H1 (cell line): ENCODE results near the gene MAML1. TPM values are rescaled to one million over a fixed set of nuclear protein-coding genes. Genes with fewer than 3 reads are reported as not detected.

Experiments used
- CTCF ChIA-PET: fragments of 300-600 bp; sonication (Branson Sonifier 250); formaldehyde crosslinking; loops from one replicate; lab custom pipeline; 2021; ENCODE audit not compliant: partially characterized antibody; lab: Charles Lee
- POLR2A ChIA-PET: fragments of 300-600 bp; sonication (Branson Sonifier 250); formaldehyde crosslinking; loops from one replicate; lab custom pipeline; 2021; ENCODE audit warnings: inconsistent platforms; ENCODE audit not compliant: partially characterized antibody; lab: Charles Lee
- DNase-seq, 2 experiments: peaks; one replicate each; pipeline versions ENCODE4 v3.0.0 to v3.0.0-alpha.2; 2010 to 2022; ENCODE audit warnings: low spot score in 2 of 2, low read depth in 1 of 2, mixed read lengths in 1 of 2
- FAIRE-seq: peaks from 2 replicates; lab custom pipeline; 2011; peaks lifted over from hg19 to GRCh38; lab: Jason Lieb, UNC
- H2AFZ ChIP-seq: 2 replicates; pipeline ENCODE4 v1.8.1; 2012; ENCODE audit warnings: low read length, inconsistent platforms
- H2AK5ac ChIP-seq: 2 replicates; pipeline ENCODE4 v1.6.1; 2013; ENCODE audit warnings: low read depth, low read length
- H2BK120ac ChIP-seq: replicated peaks from 2 replicates; pipeline ENCODE3; 2013; ENCODE audit warnings: low read depth, low read length, inconsistent platforms
- H2BK12ac ChIP-seq: 2 replicates; pipeline ENCODE4 v1.6.1; 2013; ENCODE audit warnings: low read depth, low read length
- H2BK15ac ChIP-seq: 2 replicates; pipeline ENCODE4 v1.6.1; 2013; ENCODE audit warnings: low read length
- H2BK20ac ChIP-seq: 2 replicates; pipeline ENCODE4 v1.6.1; 2013; ENCODE audit warnings: low read length
- H2BK5ac ChIP-seq: 2 replicates; pipeline ENCODE4 v1.6.1; 2013; ENCODE audit warnings: low read depth, low read length
- H3K14ac ChIP-seq: 2 replicates; pipeline ENCODE4 v1.6.1; 2013; ENCODE audit warnings: inconsistent platforms; ENCODE audit not compliant: insufficient read length
- H3K18ac ChIP-seq: 2 replicates; pipeline ENCODE4 v1.6.1; 2013; ENCODE audit warnings: low read length; ENCODE audit errors: extremely low read depth
- H3K23ac ChIP-seq: 2 replicates; pipeline ENCODE4 v1.6.1; 2013; ENCODE audit warnings: inconsistent platforms; ENCODE audit not compliant: insufficient read length
- H3K23me2 ChIP-seq: 2 replicates; pipeline ENCODE4 v1.6.1; 2013; ENCODE audit warnings: low read depth, low read length
- H3K27ac ChIP-seq: 2 replicates; pipeline ENCODE4 v1.6.1; 2011; ENCODE audit warnings: low read depth, low read length, inconsistent platforms
- H3K27me3 ChIP-seq, 4 experiments: replicated peaks in 1 of 4; 1 replicate in 1 of 4; 2 replicates in 3 of 4; pipeline versions ENCODE4 v1.6.1 to v1.8.1; 2011 to 2013; ENCODE audit warnings: low read length in 3 of 4, mild to moderate bottlenecking in 3 of 4, inconsistent platforms in 2 of 4, mixed read lengths in 2 of 4, moderate library complexity in 1 of 4; ENCODE audit not compliant: control insufficient read depth in 3 of 4, insufficient read depth in 3 of 4; ENCODE audit errors: extremely low read depth in 1 of 4
- H3K36me3 ChIP-seq, 4 experiments: 2 replicates each; pipeline versions ENCODE4 v1.6.1 to v1.8.1; 2011 to 2013; ENCODE audit warnings: mild to moderate bottlenecking in 4 of 4, low read length in 3 of 4, moderate library complexity in 2 of 4, control low read depth in 1 of 4, inconsistent platforms in 1 of 4; ENCODE audit not compliant: insufficient read depth in 4 of 4, control insufficient read depth in 2 of 4
- H3K4ac ChIP-seq: replicated peaks from 2 replicates; pipeline ENCODE3; 2013; ENCODE audit warnings: low read length, low read depth, mixed read lengths, inconsistent platforms; ENCODE audit not compliant: insufficient read length
- H3K4me1 ChIP-seq, 4 experiments: replicated peaks in 1 of 4; 1 replicate in 1 of 4; 2 replicates in 3 of 4; pipeline versions ENCODE4 v1.6.1 to v1.8.1; 2011 to 2013; ENCODE audit warnings: low read length in 3 of 4, inconsistent platforms in 2 of 4, mixed read lengths in 1 of 4; ENCODE audit not compliant: insufficient read depth in 4 of 4, control insufficient read depth in 3 of 4
- H3K4me2 ChIP-seq, 2 experiments: 2 replicates each; pipeline versions ENCODE4 v1.6.1 to v1.8.1; 2011 to 2013; ENCODE audit warnings: low read depth in 2 of 2, low read length in 2 of 2, control low read depth in 1 of 2, inconsistent platforms in 1 of 2, mild to moderate bottlenecking in 1 of 2; ENCODE audit not compliant: insufficient read depth in 1 of 2
- H3K4me3 ChIP-seq, 4 experiments: fragments of 200-600, 300-600 bp in 1 of 4; sonication (generic), shearing (Covaris generic), sonication (Bioruptor Twin) in 1 of 4; 2 replicates each; pipeline versions ENCODE4 v1.5.1 to v1.8.1; 2011 to 2016; ENCODE audit warnings: low read length in 4 of 4, low read depth in 3 of 4, control low read depth in 2 of 4, inconsistent platforms in 2 of 4, mild to moderate bottlenecking in 2 of 4, mixed read lengths in 1 of 4, moderate library complexity in 1 of 4; ENCODE audit not compliant: insufficient read depth in 2 of 4; ENCODE audit errors: extremely low read depth in 1 of 4
- H3K56ac ChIP-seq: replicated peaks from 2 replicates; pipeline ENCODE3; 2013; ENCODE audit warnings: low read depth, mild to moderate bottlenecking, mixed read lengths, low read length, inconsistent platforms; ENCODE audit not compliant: insufficient read length
- H3K79me1 ChIP-seq: 2 replicates; pipeline ENCODE4 v1.6.1; 2013; ENCODE audit warnings: low read depth, low read length, control low read depth
- H3K79me2 ChIP-seq, 2 experiments: 2 replicates each; pipeline versions ENCODE4 v1.6.1 to v1.8.1; 2012 to 2013; ENCODE audit warnings: low read length in 2 of 2, mild to moderate bottlenecking in 2 of 2, inconsistent platforms in 1 of 2; ENCODE audit not compliant: insufficient read depth in 2 of 2, control insufficient read depth in 1 of 2
- H3K9ac ChIP-seq, 4 experiments: replicated peaks in 1 of 4; 1 replicate in 1 of 4; 2 replicates in 3 of 4; pipeline versions ENCODE4 v1.6.1 to v1.8.1; 2011 to 2013; ENCODE audit warnings: low read depth in 3 of 4, low read length in 3 of 4, control low read depth in 2 of 4, mild to moderate bottlenecking in 2 of 4, moderate library complexity in 2 of 4, inconsistent platforms in 1 of 4; ENCODE audit errors: extremely low read depth in 1 of 4
- H3K9me3 ChIP-seq, 2 experiments: 2 replicates each; pipeline versions ENCODE4 v1.6.1 to v1.8.1; 2012 to 2013; ENCODE audit warnings: mild to moderate bottlenecking in 2 of 2, moderate library complexity in 2 of 2, control low read depth in 1 of 2, inconsistent platforms in 1 of 2, low read depth in 1 of 2, low read length in 1 of 2, mixed read lengths in 1 of 2; ENCODE audit not compliant: insufficient read depth in 2 of 2
- H4K20me1 ChIP-seq, 2 experiments: replicated peaks in 1 of 2; 2 replicates each; pipeline versions ENCODE3 to v1.8.1; 2011 to 2013; ENCODE audit warnings: inconsistent platforms in 2 of 2, low read length in 2 of 2, mild to moderate bottlenecking in 1 of 2; ENCODE audit not compliant: insufficient read depth in 2 of 2, control insufficient read depth in 1 of 2
- H4K5ac ChIP-seq: 2 replicates; pipeline ENCODE4 v1.6.1; 2013; ENCODE audit warnings: low read length, low read depth, mixed read lengths, inconsistent platforms; ENCODE audit not compliant: insufficient read length
- H4K8ac ChIP-seq: 2 replicates; pipeline ENCODE4 v1.8.0; 2013; ENCODE audit warnings: mild to moderate bottlenecking, moderate library complexity, low read length, inconsistent platforms; ENCODE audit not compliant: insufficient read depth; ENCODE audit errors: extremely low read depth
- H4K91ac ChIP-seq: replicated peaks from 2 replicates; pipeline ENCODE3; 2013; ENCODE audit warnings: low read length, mixed read lengths, inconsistent platforms; ENCODE audit not compliant: insufficient read length
- GABPA ChIP-seq: IDR thresholded peaks from 2 replicates; pipeline ENCODE4 v1.6.1; 2011; ENCODE audit warnings: mild to moderate bottlenecking, low read length, moderate library complexity, borderline replicate concordance; ENCODE audit not compliant: insufficient read depth
- KDM4A ChIP-seq: IDR thresholded peaks from one replicate; pipeline ENCODE4 v1.7.1; 2012; ENCODE audit warnings: low read depth, mild to moderate bottlenecking, moderate library complexity, low read length, inconsistent platforms; ENCODE audit not compliant: severe bottlenecking
- TAF1 ChIP-seq: IDR thresholded peaks from 2 replicates; pipeline ENCODE4 v1.6.1; 2011; ENCODE audit warnings: mild to moderate bottlenecking, low read depth, low read length
- TCF12 ChIP-seq: IDR thresholded peaks from 2 replicates; pipeline ENCODE4 v1.6.1; 2011; ENCODE audit warnings: low read depth, mild to moderate bottlenecking, low read length
- WGBS, 2 experiments: shearing (Covaris generic) in 1 of 2; methylation state at CpG; one replicate each; pipeline versions ENCODE4 v1.1.6 to v1.1.7; 2013 to 2015; ENCODE audit warnings: low lambda C conversion rate in 2 of 2, mixed read lengths in 2 of 2, inconsistent platforms in 1 of 2, low coverage in 1 of 2, missing lambda C conversion rate in 1 of 2; ENCODE audit not compliant: insufficient replicate concordance in 2 of 2, insufficient coverage in 1 of 2, insufficient read length in 1 of 2; ENCODE audit errors: extremely low coverage in 1 of 2, missing lambda C conversion rate in 1 of 2; 5-methylcytosine and 5-hydroxymethylcytosine counted together
- polyA plus RNA-seq, 7 experiments: library from polyadenylated mRNA; depleted of rRNA in 3 of 7; stranded (reverse) in 5 of 7; unstranded in 2 of 7; fragments of >200 nt in 5 of 7; fragments of 200-250 nt in 2 of 7; gene quantifications; 1 replicate in 5 of 7; 2 replicates in 1 of 7; 4 replicates in 1 of 7; pipeline versions ENCODE4 v1.2.1 to v1.2.3, GENCODE V29; 2011 to 2013; ENCODE audit warnings: missing spikeins in 2 of 7, mixed read lengths in 2 of 7
- total RNA-seq: library from RNA; stranded (reverse); fragmentation: NEBNext Ultra II Directional; extraction: Animal tissue kit (Norgen Biotek cat#: 25700); gene quantifications from 2 replicates; pipeline ENCODE4 v1.2.1, GENCODE V29; 2021

MAML1 gene
- total and polyA plus RNA-seq, 2 of the 8 experiments (the other 6 are each of a cell fraction or from before 2014, with no cell fraction given): 17.1 to 41.9 TPM

DNA sequence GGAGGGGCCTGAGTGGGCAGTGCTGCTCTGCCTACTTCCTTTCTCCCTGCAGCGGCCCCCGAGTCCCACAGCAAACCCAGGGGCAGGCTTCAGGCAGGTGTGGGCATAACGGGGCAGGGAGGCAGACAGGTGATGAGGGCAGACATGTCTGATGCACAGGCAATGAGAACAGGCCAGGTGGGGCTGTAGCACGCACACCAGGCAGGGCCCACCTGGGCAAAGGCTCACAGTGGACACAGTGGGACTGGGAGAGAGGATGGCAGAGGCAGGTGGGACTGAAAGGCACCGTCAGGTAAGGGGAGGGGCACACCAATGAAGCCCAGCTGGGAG lies 67.0 kb downstream of the MAML1 start:
- Histone ChIP-seq H3K9ac (no peak overlapping the region), H3K79me1 (peaks cover 6% of the 10 kb centered on the region; the same call in 1 of the 2 replicates), H3K4me1 (peaks cover 0 to 32% (median 30%) of the 10 kb centered on the region in 4 experiments; a peak in 6 of 7 replicates), H3K23ac (no peak overlapping the region), H3K27me3 (no peaks in the 10 kb centered on the region), H3K9me3 (no peaks in the 10 kb centered on the region), H2BK15ac (no peak overlapping the region), H4K8ac (no peak overlapping the region), H3K23me2 (peaks cover 7% of the 10 kb centered on the region), H3K14ac (no peak overlapping the region), H3K4me3 (no peak overlapping the region), H3K4ac (no peak overlapping the region), H4K5ac (no peak overlapping the region), H4K91ac (no peak overlapping the region), H3K36me3 (peaks cover 12 to 31% (median 27%) of the 10 kb centered on the region in 4 experiments), H3K27ac (no peak overlapping the region), H4K20me1 (peaks cover 12 to 28% of the 10 kb centered on the region in 2 experiments), H3K56ac (no peak overlapping the region), H2BK20ac (no peak overlapping the region), H2AFZ (no peak overlapping the region), H3K18ac (no peak overlapping the region), H2BK12ac (no peak overlapping the region), H3K79me2 (peaks cover 0 to 11% of the 10 kb centered on the region in 2 experiments; a peak in 2 of 4 replicates), H2BK120ac (no peak overlapping the region), H3K4me2 (no peak overlapping the region), H2AK5ac (no peak overlapping the region), H2BK5ac (no peak overlapping the region; the same call in 1 of the 2 replicates)
- CTCF ChIA-PET: interaction anchor here (1.0 to 1.5 kb wide), 3 partner anchors 28 to 37 kb away, joined by 3 to 5 read pairs (median 4); no protein-coding TSS in a partner anchor
- WGBS, 2 experiments: 88% methylated on average over 5 of the region's 5 CpGs; no CpG with 5 or more reads in 1 of the 2 experiments
- FAIRE-seq (no peak), DNase-seq (no peak)
- POLR2A ChIA-PET: interaction anchor here (16.9 kb wide), 1 partner anchor 17 kb away, joined by 207 read pairs; the partner anchor contains the start of gene SQSTM1
- TF ChIP-seq TCF12: no peak
- TF ChIP-seq TAF1: no peak
- no peak for TF ChIP-seq GABPA
- no peak for TF ChIP-seq KDM4A
